ENCODE results near the gene ADIPOQ. TPM values are rescaled to one million over a fixed set of nuclear protein-coding genes. Genes with fewer than 3 reads are reported as not detected.
A peak's percentile ranks its signal among the peaks of the same experiment; 100 is the strongest.
"Not testable (repeated sequence)": the region's sequence is repeated elsewhere in the genome, so short reads cannot be mapped to it uniquely, and the experiment has no call there.

The ADIPOQ gene
- total RNA-seq, 1 donor, result under 0.01 TPM

DNA sequence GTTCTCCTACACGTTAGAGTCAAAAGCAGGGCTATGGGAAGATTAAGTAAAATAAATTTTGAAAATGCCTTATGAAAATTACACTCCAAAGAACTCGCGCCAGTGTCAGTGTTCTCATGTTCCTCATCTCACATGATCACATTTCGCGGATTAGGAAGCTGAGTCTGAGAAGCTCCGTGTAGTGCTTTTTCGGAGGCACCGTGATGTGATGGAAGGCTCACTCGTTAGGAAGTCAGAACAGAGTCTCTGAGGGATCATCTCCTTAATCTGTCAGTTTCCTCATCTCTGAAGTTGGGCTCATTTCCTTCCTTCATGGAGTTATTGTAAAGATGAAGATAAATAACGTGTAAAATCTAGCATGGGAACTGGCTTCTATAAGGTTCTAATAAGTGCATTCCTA lies 3.2 kb downstream of the ADIPOQ start:
- no peak overlapping the region for H2AFZ ChIP-seq (ENCODE audit: low read length)
- H3K27me3 ChIP-seq (ENCODE audit: insufficient read depth, low read length), result peaks cover 26% of the 10 kb centered on the region

GRCh38 chr3:186847437-186847836 lies 4.9 kb downstream of the ADIPOQ start:
- no peaks in the 10 kb centered on the region for H3K36me3 ChIP-seq (ENCODE audit: insufficient read depth, low read length)

More for the DNA sequence above, 3.2 kb downstream of the ADIPOQ start:
- Histone ChIP-seq H4K20me1 (ENCODE audit: insufficient read depth, low read length) (no peaks in the 10 kb centered on the region), H3K36me3 (ENCODE audit: insufficient read depth, low read length) (no peaks in the 10 kb centered on the region), H3K4me1 (ENCODE audit: insufficient read depth, low read length) (no peaks in the 10 kb centered on the region), H3K27ac (ENCODE audit: low read depth, low read length) (no peak overlapping the region), H3K4me2 (ENCODE audit: insufficient read depth, low read length) (no peak overlapping the region), H3K9me3 (ENCODE audit: low read depth, low read length) (no peaks in the 10 kb centered on the region), H3K4me3 (ENCODE audit: insufficient read depth, low read length) (no peak overlapping the region), H3K79me2 (ENCODE audit: insufficient read depth, low read length) (no peaks in the 10 kb centered on the region)
- no peak for DNase-seq (ENCODE audit: insufficient read length, low spot score, missing footprints)
- TF ChIP-seq, protein P1, sequence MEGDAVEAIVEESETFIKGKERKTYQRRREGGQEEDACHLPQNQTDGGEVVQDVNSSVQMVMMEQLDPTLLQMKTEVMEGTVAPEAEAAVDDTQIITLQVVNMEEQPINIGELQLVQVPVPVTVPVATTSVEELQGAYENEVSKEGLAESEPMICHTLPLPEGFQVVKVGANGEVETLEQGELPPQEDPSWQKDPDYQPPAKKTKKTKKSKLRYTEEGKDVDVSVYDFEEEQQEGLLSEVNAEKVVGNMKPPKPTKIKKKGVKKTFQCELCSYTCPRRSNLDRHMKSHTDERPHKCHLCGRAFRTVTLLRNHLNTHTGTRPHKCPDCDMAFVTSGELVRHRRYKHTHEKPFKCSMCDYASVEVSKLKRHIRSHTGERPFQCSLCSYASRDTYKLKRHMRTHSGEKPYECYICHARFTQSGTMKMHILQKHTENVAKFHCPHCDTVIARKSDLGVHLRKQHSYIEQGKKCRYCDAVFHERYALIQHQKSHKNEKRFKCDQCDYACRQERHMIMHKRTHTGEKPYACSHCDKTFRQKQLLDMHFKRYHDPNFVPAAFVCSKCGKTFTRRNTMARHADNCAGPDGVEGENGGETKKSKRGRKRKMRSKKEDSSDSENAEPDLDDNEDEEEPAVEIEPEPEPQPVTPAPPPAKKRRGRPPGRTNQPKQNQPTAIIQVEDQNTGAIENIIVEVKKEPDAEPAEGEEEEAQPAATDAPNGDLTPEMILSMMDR (IDR thresholded peaks at IDR 0.05; ENCODE audit: extremely low read depth, low read depth, low read length), result no peak

DNA sequence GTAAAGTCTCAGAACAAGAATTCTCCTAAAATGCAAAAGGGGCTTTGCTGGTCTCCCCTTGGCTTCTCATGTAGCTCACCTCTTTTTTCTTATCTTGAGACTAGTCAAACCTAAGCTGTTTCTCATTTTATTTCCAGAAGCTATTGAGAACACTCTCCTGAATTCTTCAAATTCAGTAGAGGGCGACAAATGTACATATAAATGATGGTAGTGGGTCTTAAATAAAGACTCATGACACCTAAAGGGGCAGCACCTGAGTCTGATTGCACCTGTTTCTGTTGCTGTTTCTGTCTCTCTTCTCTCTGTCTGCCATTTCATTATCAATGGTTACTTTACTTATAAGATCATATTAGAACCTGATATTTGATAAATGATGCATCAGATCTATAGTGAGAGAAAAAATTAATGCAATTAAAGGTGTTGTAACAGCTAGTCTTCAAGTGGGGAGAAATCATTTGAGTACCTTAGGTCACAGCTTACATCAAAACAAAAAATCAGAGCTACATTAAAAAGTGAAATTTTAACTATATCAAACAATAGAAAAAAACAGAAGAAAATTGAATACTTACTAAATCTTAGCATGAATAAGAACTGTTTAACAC lies 7.0 kb downstream of the ADIPOQ start:
- Histone ChIP-seq H2AFZ (ENCODE audit: low read length) (no peak overlapping the region), H3K4me2 (ENCODE audit: insufficient read depth, low read length) (no peak overlapping the region), H3K4me1 (ENCODE audit: insufficient read depth, low read length) (no peaks in the 10 kb centered on the region), H3K4me3 (ENCODE audit: insufficient read depth, low read length) (no peak overlapping the region), H3K27ac (ENCODE audit: low read depth, low read length) (no peak overlapping the region), H4K20me1 (ENCODE audit: insufficient read depth, low read length) (no peaks in the 10 kb centered on the region), H3K36me3 (ENCODE audit: insufficient read depth, low read length) (no peaks in the 10 kb centered on the region), H3K9me3 (ENCODE audit: low read depth, low read length) (no peaks in the 10 kb centered on the region), H3K27me3 (ENCODE audit: insufficient read depth, low read length) (peaks cover 16% of the 10 kb centered on the region), H3K79me2 (ENCODE audit: insufficient read depth, low read length) (no peaks in the 10 kb centered on the region)
- TF ChIP-seq, protein P1 (IDR thresholded peaks at IDR 0.05; ENCODE audit: extremely low read depth, low read depth, low read length), result peak; percentile 36
- no peak for DNase-seq (ENCODE audit: insufficient read length, low spot score, missing footprints)

More at GRCh38 chr3:186847437-186847836, 4.9 kb downstream of the ADIPOQ start:
- no peaks in the 10 kb centered on the region for H4K20me1 ChIP-seq (ENCODE audit: insufficient read depth, low read length)
- no peak overlapping the region for H3K27ac ChIP-seq (ENCODE audit: low read depth, low read length)
- no peak overlapping the region for H3K4me3 ChIP-seq (ENCODE audit: insufficient read depth, low read length)
- H3K4me2 ChIP-seq (ENCODE audit: insufficient read depth, low read length), result no peak overlapping the region
- DNase-seq (ENCODE audit: insufficient read length, low spot score, missing footprints), result no peak
- no peak overlapping the region for H2AFZ ChIP-seq (ENCODE audit: low read length)
- TF ChIP-seq, protein P1 (IDR thresholded peaks at IDR 0.05; ENCODE audit: extremely low read depth, low read depth, low read length), result no peak
- no peaks in the 10 kb centered on the region for H3K4me1 ChIP-seq (ENCODE audit: insufficient read depth, low read length)
- H3K27me3 ChIP-seq (ENCODE audit: insufficient read depth, low read length), result peaks cover 21% of the 10 kb centered on the region
- H3K79me2 ChIP-seq (ENCODE audit: insufficient read depth, low read length), result no peaks in the 10 kb centered on the region
- H3K9me3 ChIP-seq (ENCODE audit: low read depth, low read length), result no peaks in the 10 kb centered on the region

GRCh38 chr3:186851835-186852234 lies 9.3 kb downstream of the ADIPOQ start:
- not testable (repeated sequence) for H4K20me1 ChIP-seq (ENCODE audit: insufficient read depth, low read length); DNase-seq (ENCODE audit: insufficient read length, low spot score, missing footprints); H3K4me3 ChIP-seq (ENCODE audit: insufficient read depth, low read length); H3K27ac ChIP-seq (ENCODE audit: low read depth, low read length); H3K27me3 ChIP-seq (ENCODE audit: insufficient read depth, low read length); H3K9me3 ChIP-seq (ENCODE audit: low read depth, low read length); H3K4me1 ChIP-seq (ENCODE audit: insufficient read depth, low read length); H3K36me3 ChIP-seq (ENCODE audit: insufficient read depth, low read length); H3K79me2 ChIP-seq (ENCODE audit: insufficient read depth, low read length); H3K4me2 ChIP-seq (ENCODE audit: insufficient read depth, low read length); H2AFZ ChIP-seq (ENCODE audit: low read length)

Data from osteoblast (primary cell).